SH-SY5Y (cell line): Measurements from ENCODE around the gene STAP2.

Experiments
- GATA2 ChIP-seq: IDR thresholded peaks from 2 replicates; pipeline ENCODE4 v1.6.1; 2011; ENCODE audit warnings: mild to moderate bottlenecking, low read depth, low read length
- GATA3 ChIP-seq: IDR thresholded peaks from 2 replicates; pipeline ENCODE4 v1.6.1; 2011; ENCODE audit warnings: low read depth, mild to moderate bottlenecking, low read length, moderate library complexity

DNA sequence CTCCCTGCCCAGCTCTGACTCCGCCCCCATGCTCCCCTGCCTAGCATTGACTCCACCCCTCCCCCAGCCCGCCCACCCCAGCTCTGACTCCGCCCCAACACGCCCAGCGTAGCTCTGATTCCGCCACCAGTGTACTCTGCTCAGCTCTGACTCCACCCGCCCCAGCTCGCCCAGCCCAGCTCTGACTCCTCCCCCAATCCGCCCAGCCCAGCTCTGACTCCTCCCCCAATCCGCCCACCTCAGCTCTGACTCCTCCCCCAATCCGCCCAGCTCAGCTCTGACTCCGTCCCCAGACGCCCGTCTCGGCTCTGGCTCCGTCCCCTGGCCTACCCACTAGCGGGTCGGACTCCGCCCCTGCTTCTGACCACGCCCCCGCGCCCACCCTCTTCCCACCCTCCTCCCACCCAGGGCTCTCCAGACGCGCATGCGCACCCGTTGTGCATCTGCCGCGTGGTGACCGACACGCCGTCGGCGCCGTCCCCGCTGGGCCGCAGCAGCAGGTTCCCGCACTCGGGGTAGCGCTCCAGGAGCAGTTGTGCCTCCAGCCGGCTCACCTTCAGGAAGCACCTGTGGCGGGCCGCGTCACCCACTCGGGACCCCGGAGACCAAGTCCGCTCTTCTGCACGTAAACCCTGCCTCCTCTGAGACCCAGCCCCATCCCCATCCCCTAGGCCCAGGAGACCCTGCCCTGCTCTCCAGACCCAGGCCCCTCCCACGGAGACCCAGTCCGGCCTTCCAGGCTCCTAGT is 10.2 kb downstream of the STAP2 start:
- no peak for TF ChIP-seq GATA2
- TF ChIP-seq GATA3, result no peak
